Natural killer cell (primary cell): ENCODE results near the gene MFAP4. TPM values are rescaled to one million over a fixed set of nuclear protein-coding genes. Genes with fewer than 3 reads are reported as not detected.

ENCODE experiments used
- ATAC-seq, 3 donors: fragments of 150-1000 bp in 2 of 3; fragments of 200-7000 bp in 1 of 3; cut with Tn5 transposase; 1 replicate in 1 of 3; 2 replicates in 2 of 3; pipeline ENCODE4 v1.10.0; 2021; ENCODE audit warnings: mild to moderate bottlenecking in 2 of 3, moderate library complexity in 2 of 3
- DNase-seq, 2 donors: peaks; one replicate each; pipeline versions ENCODE4 v3.0.0 to v3.0.0-alpha.2; 2013 to 2021; ENCODE audit warnings: mixed read lengths in 1 of 2
- H3K27ac ChIP-seq: one replicate; pipeline ENCODE4 v1.5.1; 2013; ENCODE audit warnings: mild to moderate bottlenecking, low read length
- H3K27me3 ChIP-seq: one replicate; pipeline ENCODE4 v1.6.1; 2013; ENCODE audit warnings: low read length; ENCODE audit not compliant: control insufficient read depth, insufficient read depth
- H3K36me3 ChIP-seq: one replicate; pipeline ENCODE4 v1.6.1; 2013; ENCODE audit warnings: low read length; ENCODE audit not compliant: control insufficient read depth, insufficient read depth
- H3K4me1 ChIP-seq: one replicate; pipeline ENCODE4 v1.6.1; 2013; ENCODE audit warnings: low read length; ENCODE audit not compliant: control insufficient read depth, insufficient read depth
- H3K4me3 ChIP-seq: one replicate; pipeline ENCODE4 v1.5.1; 2013; ENCODE audit warnings: low read length
- H3K9me3 ChIP-seq: one replicate; pipeline ENCODE4 v1.6.1; 2013; ENCODE audit warnings: low read length; ENCODE audit not compliant: control insufficient read depth, insufficient read depth
- H3K27ac Mint-ChIP-seq, 2 donors: one replicate each; pipeline ENCODE4 v1.8.0; 2022; ENCODE audit warnings: mild to moderate bottlenecking in 2 of 2, mixed read lengths in 2 of 2, moderate library complexity in 1 of 2
- H3K27me3 Mint-ChIP-seq, 2 donors: one replicate each; pipeline ENCODE4 v1.8.0; 2022; ENCODE audit warnings: low read depth in 2 of 2, mixed read lengths in 2 of 2
- H3K36me3 Mint-ChIP-seq: one replicate; pipeline ENCODE4 v1.8.0; 2022; ENCODE audit warnings: mixed read lengths
- H3K4me1 Mint-ChIP-seq, 2 donors: one replicate each; pipeline ENCODE4 v1.8.0; 2022; ENCODE audit warnings: mixed read lengths in 2 of 2
- H3K4me3 Mint-ChIP-seq: one replicate; pipeline ENCODE4 v1.8.0; 2022; ENCODE audit warnings: mild to moderate bottlenecking, moderate library complexity, mixed read lengths
- H3K9me3 Mint-ChIP-seq, 2 donors: one replicate each; pipeline ENCODE4 v1.8.0; 2022; ENCODE audit warnings: mixed read lengths in 2 of 2
- CTCF ChIP-seq: fragments of 200-600 bp; IDR thresholded peaks from one replicate; pipeline ENCODE4 v1.8.0; 2022; ENCODE audit warnings: antibody characterized with exemption
- WGBS: methylation state at CpG from one replicate; pipeline ENCODE4 v1.1.7; 2013; ENCODE audit warnings: missing lambda C conversion rate; ENCODE audit not compliant: insufficient coverage; 5-methylcytosine and 5-hydroxymethylcytosine counted together
- intact Hi-C: fragments of 100-400 bp; cut with micrococcal nuclease; formaldehyde crosslinking; loops from one replicate; pipeline ENCODE4 v1.14.2; 2022
- total RNA-seq, 4 donors: library from RNA; stranded (reverse); fragments of 120-200 nt in 1 of 4; gene quantifications; one replicate each; pipeline versions ENCODE4 v1.2.3 to v1.2.4, GENCODE V29; 2013 to 2022

MFAP4 gene
- total RNA-seq, 3 donors from 2014 or later (not counting 1 experiment from before 2014, with no cell fraction given) = not detected

- no peak for TF ChIP-seq CTCF
- 95% methylated on average over 4 of the region's 4 CpGs for WGBS
- Mint-ChIP-seq H3K4me3 (no peak overlapping the region), H3K27ac (no peak overlapping the region), H3K27me3 (no peaks in the 10 kb centered on the region), H3K4me1 (peaks cover 5 to 6% of the 10 kb centered on the region in 2 donors), H3K9me3 (no peaks in the 10 kb centered on the region), H3K36me3 (no peaks in the 10 kb centered on the region)
- Histone ChIP-seq H3K9me3 (no peaks in the 10 kb centered on the region), H3K36me3 (no peaks in the 10 kb centered on the region), H3K4me1 (no peaks in the 10 kb centered on the region), H3K27ac (no peak overlapping the region), H3K4me3 (no peak overlapping the region), H3K27me3 (no peaks in the 10 kb centered on the region)
- no peak for ATAC-seq
- intact Hi-C loops = no loop called here
- DNase-seq = no peak
Measured at GRCh38 chr17:19403021-19403420, 16.0 kb upstream of the MFAP4 start.

- H3K36me3 Mint-ChIP-seq = no peaks in the 10 kb centered on the region
- Histone ChIP-seq H3K9me3 (no peaks in the 10 kb centered on the region), H3K4me3 (no peak overlapping the region), H3K27ac (no peak overlapping the region), H3K27me3 (no peaks in the 10 kb centered on the region), H3K36me3 (no peaks in the 10 kb centered on the region), H3K4me1 (no peaks in the 10 kb centered on the region)
- no peak overlapping the region for H3K27ac Mint-ChIP-seq
- 91% methylated on average over 1 of the region's 1 CpG for WGBS
- H3K4me1 Mint-ChIP-seq = peaks cover 5 to 6% of the 10 kb centered on the region in 2 donors
- intact Hi-C loops = no loop called here
- ATAC-seq = no peak
- H3K27me3 Mint-ChIP-seq = no peaks in the 10 kb centered on the region
- DNase-seq = no peak
- H3K9me3 Mint-ChIP-seq = no peaks in the 10 kb centered on the region
- no peak overlapping the region for H3K4me3 Mint-ChIP-seq
- no peak for TF ChIP-seq CTCF
Measured at GRCh38 chr17:19402171-19402570, 15.2 kb upstream of the MFAP4 start.

- no peak overlapping the region for H3K4me3 Mint-ChIP-seq
- H3K36me3 Mint-ChIP-seq = no peaks in the 10 kb centered on the region
- Histone ChIP-seq H3K27ac (no peak overlapping the region), H3K4me3 (no peak overlapping the region), H3K27me3 (no peaks in the 10 kb centered on the region), H3K9me3 (no peaks in the 10 kb centered on the region), H3K36me3 (no peaks in the 10 kb centered on the region), H3K4me1 (no peaks in the 10 kb centered on the region)
- H3K27ac Mint-ChIP-seq = no peak overlapping the region
- intact Hi-C loops = no loop called here
- 85% methylated on average over 8 of the region's 8 CpGs for WGBS
- peaks cover 5 to 6% of the 10 kb centered on the region in 2 donors for H3K4me1 Mint-ChIP-seq
- ATAC-seq (no peak), DNase-seq (no peak)
- H3K27me3 Mint-ChIP-seq = peaks cover 0 to 4% of the 10 kb centered on the region in 2 donors
- no peaks in the 10 kb centered on the region for H3K9me3 Mint-ChIP-seq
- TF ChIP-seq CTCF = no peak
Measured at GRCh38 chr17:19401321-19402010, 14.5 kb upstream of the MFAP4 start.
